HepG2 (cell line): ENCODE data around the gene SMARCA2. TPM values are rescaled to one million over a fixed set of nuclear protein-coding genes. Genes with fewer than 3 reads are reported as not detected.

Source experiments
- ATAC-seq: fragments of 200-7000 bp; cut with Tn5 transposase; 3 replicates; pipeline ENCODE4 v1.9.1; 2020; ENCODE audit warnings: mild to moderate bottlenecking, moderate library complexity
- BruUV-seq: library from RNA; stranded (reverse); fragments of 400-500 nt; replicated peaks from 2 replicates; lab custom pipeline; 2021; lab: Mats Ljungman, UMichigan
- CTCF ChIA-PET: fragments of 300-600 bp; formaldehyde crosslinking; extraction: SDS; loops from one replicate; lab custom pipeline; 2021; ENCODE audit warnings: low total read pairs, inconsistent platforms, low intra/inter-chr PET ratio; lab: Yijun Ruan, JAX
- POLR2A ChIA-PET: fragments of 350-600 bp; sonication (Branson Sonifier 250); formaldehyde crosslinking; loops from one replicate; lab custom pipeline; 2020; ENCODE audit warnings: antibody characterized with exemption, inconsistent platforms; lab: Yijun Ruan, JAX
- DNase-seq: peaks from one replicate; pipeline ENCODE4 v3.0.0-alpha.2; 2015; ENCODE audit warnings: low spot score
- FAIRE-seq: peaks from 3 replicates; lab custom pipeline; 2011; peaks lifted over from hg19 to GRCh38; lab: Jason Lieb, UNC
- H2AFZ ChIP-seq: one replicate; pipeline ENCODE4 v1.6.1; 2011; ENCODE audit warnings: low read length, inconsistent platforms
- H3K27ac ChIP-seq: fragments of 300-600 bp; 3 replicates; pipeline ENCODE4 v1.8.0; 2011; ENCODE audit warnings: mixed run types, mild to moderate bottlenecking, mixed read lengths, low read length, inconsistent platforms; ENCODE audit not compliant: insufficient read depth; ENCODE audit errors: extremely low read length
- H3K27me3 ChIP-seq, 2 experiments: fragments of 200-600 bp in 1 of 2; 2 replicates in 1 of 2; 3 replicates in 1 of 2; pipeline versions ENCODE4 v1.6.0 to v1.8.0; 2011; ENCODE audit warnings: low read length in 2 of 2, mild to moderate bottlenecking in 2 of 2, moderate library complexity in 2 of 2, inconsistent platforms in 1 of 2; ENCODE audit not compliant: insufficient read depth in 2 of 2, control insufficient read depth in 1 of 2
- H3K36me3 ChIP-seq, 2 experiments: fragments of 200-600 bp in 1 of 2; replicated peaks in 1 of 2; 2 replicates in 1 of 2; 3 replicates in 1 of 2; pipeline versions ENCODE4 v1.5.1 to v1.8.0; 2011; ENCODE audit warnings: low read length in 2 of 2, inconsistent platforms in 1 of 2; ENCODE audit not compliant: insufficient read depth in 2 of 2, control insufficient read depth in 1 of 2
- H3K4me1 ChIP-seq: 2 replicates; pipeline ENCODE4 v1.5.1; 2012; ENCODE audit warnings: low read length, inconsistent platforms; ENCODE audit not compliant: insufficient read depth
- H3K4me2 ChIP-seq: 2 replicates; pipeline ENCODE4 v1.6.0; 2011; ENCODE audit warnings: low read depth, low read length, inconsistent platforms
- H3K4me3 ChIP-seq, 3 experiments: fragments of 200-600 bp in 1 of 3; sonication (generic), shearing (Covaris generic) in 1 of 3; replicated peaks in 1 of 3; 2 replicates each; pipeline ENCODE4 v1.5.1; 2011 to 2016; ENCODE audit warnings: low read length in 3 of 3, inconsistent platforms in 2 of 3, low read depth in 2 of 3, mild to moderate bottlenecking in 2 of 3, control low read depth in 1 of 3, mixed read lengths in 1 of 3; ENCODE audit not compliant: insufficient read depth in 1 of 3
- H3K79me2 ChIP-seq: one replicate; pipeline ENCODE4 v1.6.1; 2011; ENCODE audit warnings: low read length, inconsistent platforms; ENCODE audit not compliant: insufficient read depth
- H3K9ac ChIP-seq: 2 replicates; pipeline ENCODE4 v1.6.0; 2011; ENCODE audit warnings: mild to moderate bottlenecking, low read depth, low read length, inconsistent platforms; ENCODE audit not compliant: insufficient read depth
- H3K9me3 ChIP-seq: 2 replicates; pipeline ENCODE4 v1.5.1; 2012; ENCODE audit warnings: mild to moderate bottlenecking, low read length
- H4K20me1 ChIP-seq: 2 replicates; pipeline ENCODE4 v1.6.0; 2011; ENCODE audit warnings: inconsistent platforms, mild to moderate bottlenecking, low read length, moderate library complexity; ENCODE audit not compliant: insufficient read depth
- KAT2B ChIP-seq: fragments of 150-350 bp; IDR thresholded peaks from 2 replicates; pipeline ENCODE4 v1.6.1; 2014; ENCODE audit warnings: low read depth, low read length, borderline replicate concordance
- MXD1 ChIP-seq: sonication (generic); formaldehyde crosslinking; IDR thresholded peaks from 2 replicates; pipeline ENCODE4 v1.4.0; 2020; ENCODE audit warnings: mild to moderate bottlenecking, missing genetic modification reagents
- NCOA5 ChIP-seq: sonication (generic); formaldehyde crosslinking; IDR thresholded peaks from 2 replicates; pipeline ENCODE4 v1.4.0; 2020; ENCODE audit warnings: missing genetic modification reagents
- NR3C1 ChIP-seq: sonication (generic); formaldehyde crosslinking; IDR thresholded peaks from 2 replicates; pipeline ENCODE4 v1.4.0; 2020; ENCODE audit warnings: missing genetic modification reagents
- SP1 ChIP-seq, 2 experiments: fragments of 450-650 bp in 1 of 2; sonication (generic) in 1 of 2; formaldehyde crosslinking in 1 of 2; IDR thresholded peaks; 2 replicates each; pipeline versions ENCODE4 v1.4.0 to v1.6.1; 2016 to 2020; ENCODE audit warnings: missing genetic modification reagents in 1 of 2
- ZNF230 ChIP-seq: sonication (generic); formaldehyde crosslinking; IDR thresholded peaks from 2 replicates; pipeline ENCODE4 v1.4.0; 2020; ENCODE audit warnings: mild to moderate bottlenecking, missing genetic modification reagents
- ZNF644 ChIP-seq: IDR thresholded peaks from 2 replicates; pipeline ENCODE4 v1.6.1; 2016; ENCODE audit warnings: low read depth
- WGBS: methylation state at CpG from one replicate; pipeline ENCODE4 v1.1.6; 2017; ENCODE audit warnings: low lambda C conversion rate; 5-methylcytosine and 5-hydroxymethylcytosine counted together
- in situ Hi-C: cut with HindIII; loops from 2 replicates; pipeline ENCODE4 v1.10.0; 2017; ENCODE audit warnings: low pct_unique_long_range_greater_than_20kb; ENCODE audit not compliant: extremely low pct_ligation_motif_present
- intact Hi-C: fragments of 100-400 bp; cut with micrococcal nuclease; formaldehyde crosslinking; loops from one replicate; pipeline ENCODE4 v1.10.0; 2022; ENCODE audit not compliant: unreplicated experiment
- polyA plus RNA-seq, 8 experiments: library from polyadenylated mRNA; depleted of rRNA in 3 of 8; stranded (reverse) in 7 of 8; unstranded in 1 of 8; fragments of >200 nt; fragmentation: Illumina TruSeq in 4 of 8; extraction: Trizol in 4 of 8; gene quantifications; 2 replicates each; pipeline versions ENCODE4 v1.2.1 to v1.2.3, GENCODE V29; 2011 to 2016; ENCODE audit warnings: low read depth in 4 of 8, missing spikeins in 1 of 8, mixed read lengths in 1 of 8; ENCODE audit not compliant: insufficient read depth in 1 of 8
- total RNA-seq, 5 experiments: library from RNA; depleted of rRNA; stranded (reverse); fragments of >200 nt; fragmentation: Illumina TruSeq; extraction: Trizol; gene quantifications; 2 replicates each; pipeline ENCODE4 v1.2.3, GENCODE V29; 2016; ENCODE audit warnings: low read depth in 1 of 5
- TF ChIP-seq, protein P1 (sequence below): sonication (generic); formaldehyde crosslinking; IDR thresholded peaks from 2 replicates; pipeline ENCODE4 v1.4.0; 2020; ENCODE audit warnings: missing genetic modification reagents, mild to moderate bottlenecking, borderline replicate concordance

Gene SMARCA2
- total and polyA plus RNA-seq, 2 of the 13 experiments (the other 11 are each of a cell fraction or from before 2014, with no cell fraction given) = 22.5 to 23.7 TPM

DNA sequence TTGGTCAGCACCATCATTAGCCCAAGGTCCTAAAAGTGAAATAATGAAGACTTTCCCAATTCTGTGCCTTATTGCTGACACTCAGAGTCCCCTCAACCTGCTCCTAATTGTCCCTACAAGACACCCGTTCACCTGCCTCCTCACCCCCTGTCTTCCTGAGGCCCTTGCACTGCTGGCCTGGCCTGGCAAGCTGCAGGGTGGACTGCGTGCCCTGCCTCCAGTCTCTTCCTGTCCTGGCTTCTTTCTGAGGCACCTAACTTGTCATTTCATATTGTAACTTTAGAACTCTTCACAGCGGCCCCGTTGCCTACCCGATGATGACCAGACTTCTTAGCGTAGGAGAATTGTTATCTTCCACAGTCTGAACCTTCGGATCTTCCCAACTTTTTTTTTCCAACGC is 153.9 kb downstream of the SMARCA2 start:
- Histone ChIP-seq H3K4me2 (no peak overlapping the region), H3K9me3 (no peaks in the 10 kb centered on the region), H4K20me1 (no peaks in the 10 kb centered on the region), H3K27ac (no peak overlapping the region), H3K9ac (no peak overlapping the region), H3K27me3 (no peaks in the 10 kb centered on the region), H3K4me3 (no peak overlapping the region), H3K79me2 (no peaks in the 10 kb centered on the region), H3K4me1 (peaks cover 9% of the 10 kb centered on the region), H3K36me3 (peaks cover 2% of the 10 kb centered on the region in 2 experiments; a peak in 1 of 5 replicates), H2AFZ (no peak overlapping the region)
- no peak for ATAC-seq
- WGBS = 91% methylated on average over 8 of the region's 8 CpGs
- no peak for TF ChIP-seq ZNF230 (CRISPR knock-in tag)
- TF ChIP-seq NR3C1 (CRISPR knock-in tag) = no peak
- TF ChIP-seq ZNF644 (CRISPR knock-in tag) = no peak
- no peak for TF ChIP-seq KAT2B
- TF ChIP-seq NCOA5 = no peak
- TF ChIP-seq MXD1 (CRISPR knock-in tag) = no peak
- TF ChIP-seq, protein P1, sequence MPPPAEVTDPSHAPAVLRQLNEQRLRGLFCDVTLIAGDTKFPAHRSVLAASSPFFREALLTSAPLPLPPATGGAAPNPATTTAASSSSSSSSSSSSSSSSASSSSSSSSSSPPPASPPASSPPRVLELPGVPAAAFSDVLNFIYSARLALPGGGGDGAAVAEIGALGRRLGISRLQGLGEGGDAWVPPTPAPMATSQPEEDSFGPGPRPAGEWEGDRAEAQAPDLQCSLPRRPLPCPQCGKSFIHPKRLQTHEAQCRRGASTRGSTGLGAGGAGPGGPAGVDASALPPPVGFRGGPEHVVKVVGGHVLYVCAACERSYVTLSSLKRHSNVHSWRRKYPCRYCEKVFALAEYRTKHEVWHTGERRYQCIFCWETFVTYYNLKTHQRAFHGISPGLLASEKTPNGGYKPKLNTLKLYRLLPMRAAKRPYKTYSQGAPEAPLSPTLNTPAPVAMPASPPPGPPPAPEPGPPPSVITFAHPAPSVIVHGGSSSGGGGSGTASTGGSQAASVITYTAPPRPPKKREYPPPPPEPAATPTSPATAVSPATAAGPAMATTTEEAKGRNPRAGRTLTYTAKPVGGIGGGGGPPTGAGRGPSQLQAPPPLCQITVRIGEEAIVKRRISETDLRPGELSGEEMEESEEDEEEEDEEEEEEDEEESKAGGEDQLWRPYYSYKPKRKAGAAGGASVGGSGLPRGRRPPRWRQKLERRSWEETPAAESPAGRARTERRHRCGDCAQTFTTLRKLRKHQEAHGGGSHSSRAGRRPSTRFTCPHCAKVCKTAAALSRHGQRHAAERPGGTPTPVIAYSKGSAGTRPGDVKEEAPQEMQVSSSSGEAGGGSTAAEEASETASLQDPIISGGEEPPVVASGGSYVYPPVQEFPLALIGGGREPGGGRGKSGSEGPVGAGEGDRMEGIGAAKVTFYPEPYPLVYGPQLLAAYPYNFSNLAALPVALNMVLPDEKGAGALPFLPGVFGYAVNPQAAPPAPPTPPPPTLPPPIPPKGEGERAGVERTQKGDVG = no peak
- no peak for TF ChIP-seq SP1 (IDR thresholded peaks at IDR 0.05)
- TF ChIP-seq SP1 (CRISPR knock-in tag; IDR thresholded peaks at IDR 0.05) = no peak
- POLR2A ChIA-PET = no interaction called here
- FAIRE-seq = no peak
- BruUV-seq = no TSS peak
- in situ Hi-C loops = no loop called here
- intact Hi-C loops = no loop called here
- no peak for DNase-seq
- CTCF ChIA-PET = no interaction called here
